ENCODE data around the gene FHOD3.

DNA sequence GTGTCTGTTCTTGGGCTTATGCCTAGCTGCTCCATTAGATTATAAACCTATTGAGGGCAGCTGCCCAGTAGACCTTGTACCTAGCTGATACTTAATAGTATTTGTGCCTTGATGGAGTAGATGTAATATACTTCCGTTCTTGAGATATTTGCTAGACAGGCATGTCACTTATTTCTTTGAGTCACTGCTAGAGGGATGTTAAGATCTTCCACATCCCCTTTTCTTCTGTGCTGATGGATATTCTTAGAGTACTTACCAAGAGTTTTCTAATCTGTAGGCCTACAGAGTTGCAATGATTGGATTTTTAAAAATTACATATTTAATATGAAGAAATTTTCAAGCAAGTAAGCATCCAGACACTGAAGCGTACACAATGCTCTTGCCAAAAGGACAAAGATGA is 304.6 kb downstream of the FHOD3 start:
- TF ChIP-seq, protein P1, sequence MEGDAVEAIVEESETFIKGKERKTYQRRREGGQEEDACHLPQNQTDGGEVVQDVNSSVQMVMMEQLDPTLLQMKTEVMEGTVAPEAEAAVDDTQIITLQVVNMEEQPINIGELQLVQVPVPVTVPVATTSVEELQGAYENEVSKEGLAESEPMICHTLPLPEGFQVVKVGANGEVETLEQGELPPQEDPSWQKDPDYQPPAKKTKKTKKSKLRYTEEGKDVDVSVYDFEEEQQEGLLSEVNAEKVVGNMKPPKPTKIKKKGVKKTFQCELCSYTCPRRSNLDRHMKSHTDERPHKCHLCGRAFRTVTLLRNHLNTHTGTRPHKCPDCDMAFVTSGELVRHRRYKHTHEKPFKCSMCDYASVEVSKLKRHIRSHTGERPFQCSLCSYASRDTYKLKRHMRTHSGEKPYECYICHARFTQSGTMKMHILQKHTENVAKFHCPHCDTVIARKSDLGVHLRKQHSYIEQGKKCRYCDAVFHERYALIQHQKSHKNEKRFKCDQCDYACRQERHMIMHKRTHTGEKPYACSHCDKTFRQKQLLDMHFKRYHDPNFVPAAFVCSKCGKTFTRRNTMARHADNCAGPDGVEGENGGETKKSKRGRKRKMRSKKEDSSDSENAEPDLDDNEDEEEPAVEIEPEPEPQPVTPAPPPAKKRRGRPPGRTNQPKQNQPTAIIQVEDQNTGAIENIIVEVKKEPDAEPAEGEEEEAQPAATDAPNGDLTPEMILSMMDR (conservative IDR thresholded peaks at IDR 0.05; ENCODE audit: low read depth, low read length) = no peak
- TF ChIP-seq POLR2A (IDR thresholded peaks at IDR 0.05; ENCODE audit: low read depth, low read length) (no peak), RFX5 (IDR thresholded peaks at IDR 0.05; ENCODE audit: low read depth, low read length) (no peak), CEBPB (IDR thresholded peaks at IDR 0.05; ENCODE audit: low read depth, low read length) (no peak), BHLHE40 (IDR thresholded peaks at IDR 0.05; ENCODE audit: low read depth, low read length) (no peak), MAFK (IDR thresholded peaks at IDR 0.05; ENCODE audit: low read depth, low read length) (no peak)

All from IMR-90 (cell line).